ENCODE measurements around the gene SGCD. TPM values are rescaled to one million over a fixed set of nuclear protein-coding genes. Genes with fewer than 3 reads are reported as not detected.

Gene SGCD
- total and polyA plus RNA-seq, 9 of the 15 experiments (the other 6 are each of a cell fraction or from before 2014, with no cell fraction given), result not detected

GRCh38 chr5:156500755-156501154, 173.8 kb downstream of the SGCD start:
- Histone ChIP-seq H3K9me3 (replicated peaks; ENCODE audit: control insufficient read depth, insufficient read depth, low read depth, low read length) (no peaks in the 10 kb centered on the region; the same call in 1 of the 2 replicates), H3K79me2 (ENCODE audit: control insufficient read depth, insufficient read depth, low read length) (no peaks in the 10 kb centered on the region), H3K4me3 (no peak overlapping the region), H2AFZ (ENCODE audit: low read depth, low read length) (no peak overlapping the region), H3K4me2 (ENCODE audit: insufficient read depth, low read length) (no peak overlapping the region), H3K9me1 (ENCODE audit: control insufficient read depth, insufficient read depth, low read length) (no peaks in the 10 kb centered on the region), H3K27ac (ENCODE audit: extremely low read depth, low read depth, low read length) (no peak overlapping the region), H3K4me1 (replicated peaks in 1 of 2; ENCODE audit: control insufficient read depth in 2 of 2, insufficient read depth in 2 of 2, low read length in 2 of 2) (no peaks in the 10 kb centered on the region), H3K36me3 (ENCODE audit: control insufficient read depth, insufficient read depth, low read length) (no peaks in the 10 kb centered on the region), H3K27me3 (ENCODE audit: control insufficient read depth in 2 of 2, insufficient read depth in 2 of 2, low read length in 2 of 2) (no peaks in the 10 kb centered on the region), H4K20me1 (replicated peaks; ENCODE audit: control insufficient read depth, insufficient read depth, low read length) (no peaks in the 10 kb centered on the region), H3K9ac (ENCODE audit: insufficient read depth in 1 of 2, low read depth in 2 of 2, low read length in 2 of 2) (no peak overlapping the region)
- WGBS (ENCODE audit: insufficient coverage, low coverage, missing lambda C conversion rate), result 0% methylated on average over 5 of the region's 5 CpGs
- FAIRE-seq (no peak), DNase-seq (ENCODE audit: extremely low read depth in 1 of 4, low spot score in 3 of 4) (no peak), ATAC-seq (no peak)
- POLR2A ChIA-PET, result no interaction called here
- CTCF ChIA-PET (ENCODE audit: low intra/inter-chr PET ratio), result no interaction called here
- BruUV-seq (replicated peaks), result no TSS peak
- in situ Hi-C loops (cut with MboI) (no loop called here), intact Hi-C loops (cut with micrococcal nuclease) (no loop called here)
- TF ChIP-seq NBN (IDR thresholded peaks at IDR 0.05; ENCODE audit: low read depth) (no peak), ASH1L (IDR thresholded peaks at IDR 0.05; ENCODE audit: borderline replicate concordance, low read depth, partially characterized antibody) (no peak)

DNA sequence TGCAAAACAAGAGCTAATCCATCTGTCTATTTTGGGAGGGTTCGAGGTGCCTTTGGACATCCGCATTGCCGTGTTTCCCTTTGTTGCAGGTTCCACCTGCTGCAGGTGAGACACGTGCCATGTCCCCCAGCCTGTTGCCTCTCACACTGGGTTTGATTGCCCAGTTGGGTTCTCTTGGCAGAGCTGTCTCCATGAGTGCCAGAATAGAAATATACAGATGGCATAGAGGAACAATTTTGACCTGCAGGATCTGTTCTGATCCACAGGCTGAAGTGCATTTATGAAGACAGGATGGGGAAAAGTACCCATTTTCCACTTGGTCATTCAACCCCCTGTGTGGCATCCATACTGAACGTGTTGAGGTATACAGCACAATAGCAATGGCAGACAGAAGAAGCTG, 178.1 kb downstream of the SGCD start:
- Histone ChIP-seq H3K9ac (ENCODE audit: insufficient read depth in 1 of 2, low read depth in 2 of 2, low read length in 2 of 2) (no peak overlapping the region), H3K4me2 (ENCODE audit: insufficient read depth, low read length) (no peak overlapping the region), H3K79me2 (ENCODE audit: control insufficient read depth, insufficient read depth, low read length) (no peaks in the 10 kb centered on the region), H3K4me1 (replicated peaks in 1 of 2; ENCODE audit: control insufficient read depth in 2 of 2, insufficient read depth in 2 of 2, low read length in 2 of 2) (no peaks in the 10 kb centered on the region), H3K36me3 (ENCODE audit: control insufficient read depth, insufficient read depth, low read length) (no peaks in the 10 kb centered on the region), H2AFZ (ENCODE audit: low read depth, low read length) (no peak overlapping the region), H3K9me1 (ENCODE audit: control insufficient read depth, insufficient read depth, low read length) (no peaks in the 10 kb centered on the region), H4K20me1 (replicated peaks; ENCODE audit: control insufficient read depth, insufficient read depth, low read length) (no peaks in the 10 kb centered on the region), H3K4me3 (no peak overlapping the region), H3K27me3 (ENCODE audit: control insufficient read depth in 2 of 2, insufficient read depth in 2 of 2, low read length in 2 of 2) (no peaks in the 10 kb centered on the region), H3K27ac (ENCODE audit: extremely low read depth, low read depth, low read length) (no peak overlapping the region), H3K9me3 (replicated peaks; ENCODE audit: control insufficient read depth, insufficient read depth, low read depth, low read length) (no peaks in the 10 kb centered on the region; the same call in 1 of the 2 replicates)
- ChIA-PET POLR2A (no interaction called here), CTCF (ENCODE audit: low intra/inter-chr PET ratio) (no interaction called here)
- intact Hi-C loops (cut with micrococcal nuclease), result no loop called here
- ATAC-seq, result no peak
- BruUV-seq (replicated peaks), result no TSS peak
- no peak for FAIRE-seq
- TF ChIP-seq FOSL1 (tag; conservative IDR thresholded peaks at IDR 0.05) (no peak), IRF9 (tag; IDR thresholded peaks at IDR 0.05) (no peak)
- in situ Hi-C loops (cut with MboI), result no loop called here
- no peak for DNase-seq (ENCODE audit: extremely low read depth in 1 of 4, low spot score in 3 of 4)
- 0% methylated on average over 5 of the region's 5 CpGs for WGBS (ENCODE audit: insufficient coverage, low coverage, missing lambda C conversion rate)
